HG03196 (cell line): ENCODE results near the gene MRPL39.
"Not testable (repeated sequence)": the region's sequence is repeated elsewhere in the genome, so short reads cannot be mapped to it uniquely, and the experiment has no call there.

Experiments
- ATAC-seq: cut with Tn5 transposase; IDR thresholded peaks from one replicate; pipeline ENCODE4 v1.9.1; 2021; ENCODE audit not compliant: unreplicated experiment

Gene MRPL39

DNA sequence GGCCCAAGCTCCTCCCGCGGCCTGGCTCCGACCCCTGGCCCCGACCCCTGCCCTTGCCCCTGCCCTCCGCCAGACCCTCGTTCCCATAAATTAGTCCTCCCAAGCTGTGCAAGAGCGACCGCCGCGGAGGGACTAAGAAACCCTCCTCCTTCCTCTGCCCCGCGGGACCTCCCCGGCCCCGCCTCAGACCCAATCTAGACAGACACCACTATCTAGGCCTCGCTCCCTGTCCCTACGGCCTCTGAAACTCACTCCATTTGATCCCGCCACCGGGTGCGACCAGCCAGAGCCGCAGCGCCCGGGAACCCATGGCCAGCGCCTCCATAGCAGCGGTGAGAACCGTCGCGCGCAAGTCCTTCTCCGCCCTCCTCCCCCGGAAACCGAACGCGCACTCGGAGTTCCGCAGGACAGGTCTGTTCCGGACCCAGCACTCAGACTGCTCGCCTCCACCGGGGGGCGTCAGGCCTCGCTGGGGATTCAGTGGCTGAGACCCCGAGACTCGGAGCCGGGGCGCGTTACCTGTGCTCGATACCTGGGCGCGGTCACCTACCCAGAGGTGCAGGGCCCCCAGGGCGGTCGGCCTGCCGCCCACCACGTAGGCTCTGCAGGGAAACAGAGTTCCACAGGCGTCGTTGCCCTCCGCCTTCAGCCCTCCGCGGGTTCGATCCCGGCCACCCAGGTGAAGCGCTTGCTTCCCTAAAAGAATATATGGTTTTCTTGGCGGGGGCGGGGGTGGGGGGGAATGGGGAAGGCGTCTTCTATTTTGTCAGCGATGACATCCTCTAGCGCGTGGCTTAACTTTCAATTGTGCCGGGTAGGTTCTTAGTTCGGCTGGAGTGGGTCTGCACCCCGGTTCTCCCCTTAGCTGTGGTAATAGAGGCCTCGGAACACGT, at the start of gene MRPL39:
MRPL39 (minus strand) TSS at position 331 of the 893 bp plus-strand sequence; CDS start at position 325, 6 bp downstream.
- ATAC-seq = peak; percentile 94

DNA sequence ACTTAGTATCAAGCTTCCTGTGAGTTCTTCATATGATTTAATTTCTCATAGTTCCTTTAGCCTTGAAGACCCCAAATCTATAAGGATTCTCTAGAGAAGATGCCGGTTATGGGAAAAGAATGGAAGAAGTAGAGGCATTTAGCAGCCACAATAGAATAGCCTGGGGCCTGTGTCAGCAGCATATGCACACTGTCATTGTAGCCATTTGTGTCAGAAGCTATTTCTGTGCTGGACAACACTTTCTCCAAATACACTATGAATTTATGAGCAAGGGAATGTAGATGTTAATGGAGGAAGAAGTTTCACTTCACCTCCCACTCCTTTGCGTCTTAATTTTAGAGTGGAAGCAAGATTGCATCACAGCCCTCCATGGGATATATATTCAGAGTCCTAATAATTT, 49.1 kb upstream of the MRPL39 start:
- ATAC-seq = no peak

DNA sequence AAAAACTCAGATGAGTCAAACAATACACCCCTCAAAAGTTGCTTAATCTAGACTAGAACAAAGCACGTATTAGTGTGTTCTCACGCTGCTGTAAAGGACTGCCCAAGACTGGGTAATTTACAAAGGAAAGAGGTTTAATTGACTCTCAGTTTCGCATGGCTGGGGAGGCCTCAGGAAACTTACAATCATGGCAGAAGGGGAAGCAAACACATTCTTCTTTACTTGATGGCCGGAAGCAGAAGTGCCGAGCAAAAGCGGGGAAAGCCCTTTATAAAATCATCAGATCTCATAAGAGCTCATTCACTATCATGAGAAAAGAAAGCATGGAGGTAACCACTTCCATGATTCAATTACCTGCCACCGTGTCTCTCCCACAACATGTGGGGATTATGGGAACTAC, 41.9 kb upstream of the MRPL39 start:
- ATAC-seq = no peak

DNA sequence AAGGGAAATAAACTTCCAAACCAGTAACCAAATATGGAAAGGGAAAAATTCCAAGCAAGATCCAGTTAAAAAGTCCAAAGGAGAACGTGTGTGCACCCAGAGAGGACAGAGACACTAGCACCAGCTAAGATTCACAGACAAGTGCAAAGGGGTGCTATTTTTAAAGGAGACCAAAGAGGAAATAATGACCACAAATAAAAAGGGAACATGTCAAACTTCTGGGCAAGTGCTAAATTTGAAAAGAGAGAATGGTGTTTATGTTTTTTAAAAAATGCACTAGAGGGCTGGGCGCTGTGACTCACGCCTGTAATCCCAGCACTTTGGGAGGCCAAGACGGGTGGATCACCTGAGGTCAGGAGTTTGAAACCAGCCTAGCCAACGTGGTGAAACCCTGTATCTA, 40.4 kb upstream of the MRPL39 start:
- no peak for ATAC-seq

DNA sequence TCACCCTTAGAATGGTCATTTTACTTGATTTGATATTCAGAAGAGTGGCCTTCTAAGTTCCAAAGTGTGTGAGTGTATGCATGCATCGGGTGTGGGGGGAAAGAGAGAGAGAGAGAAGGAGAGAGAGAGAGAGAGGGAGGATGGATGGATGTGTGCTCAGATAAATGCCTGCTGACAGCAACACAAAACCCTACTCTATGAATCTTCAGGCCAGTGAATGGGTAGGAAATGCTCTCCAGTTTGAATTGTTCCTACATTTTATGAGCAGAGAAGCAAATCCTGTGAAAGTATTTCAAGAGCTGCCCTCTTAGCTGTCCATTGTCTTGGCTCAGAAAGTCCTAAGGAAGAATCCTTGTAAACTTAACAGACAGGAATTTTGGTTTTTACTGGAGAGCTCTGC, 39.2 kb upstream of the MRPL39 start:
- ATAC-seq = no peak

DNA sequence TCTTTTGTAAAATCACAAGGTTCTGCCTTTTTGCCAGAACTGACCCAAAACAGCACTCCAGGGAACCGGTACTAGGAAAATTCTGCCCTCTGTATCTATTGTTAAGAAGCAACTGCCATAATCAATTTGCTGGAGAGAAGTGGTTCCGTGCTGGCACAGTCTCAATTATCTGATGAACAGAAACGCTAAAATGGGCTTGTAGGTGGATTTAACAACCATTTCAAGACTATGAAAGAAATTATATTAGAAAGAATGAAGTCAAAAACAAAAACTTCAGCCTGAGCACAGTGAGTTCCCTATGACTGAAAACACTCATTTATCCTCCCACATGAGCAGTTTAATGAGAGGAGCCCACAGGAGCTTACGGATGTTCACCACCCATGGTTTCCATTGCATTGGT, 36.2 kb upstream of the MRPL39 start:
- no peak for ATAC-seq

DNA sequence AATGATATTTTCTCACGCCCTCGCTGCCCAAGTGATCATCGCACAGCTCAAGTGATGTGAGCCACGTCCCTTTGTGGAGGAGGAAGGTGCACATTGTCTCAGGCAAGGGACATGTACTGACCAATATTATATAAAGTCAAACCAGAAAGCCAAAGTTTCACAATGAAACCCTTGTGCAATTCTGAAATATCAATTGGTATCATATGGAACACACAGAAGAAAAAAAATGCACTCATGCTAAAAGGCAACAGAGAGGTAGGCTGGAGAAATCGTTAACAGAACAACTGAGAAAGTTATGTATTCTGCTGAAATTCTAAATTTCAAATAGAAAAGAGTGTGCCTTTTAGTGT, 33.6 kb upstream of the MRPL39 start:
- ATAC-seq = no peak

DNA sequence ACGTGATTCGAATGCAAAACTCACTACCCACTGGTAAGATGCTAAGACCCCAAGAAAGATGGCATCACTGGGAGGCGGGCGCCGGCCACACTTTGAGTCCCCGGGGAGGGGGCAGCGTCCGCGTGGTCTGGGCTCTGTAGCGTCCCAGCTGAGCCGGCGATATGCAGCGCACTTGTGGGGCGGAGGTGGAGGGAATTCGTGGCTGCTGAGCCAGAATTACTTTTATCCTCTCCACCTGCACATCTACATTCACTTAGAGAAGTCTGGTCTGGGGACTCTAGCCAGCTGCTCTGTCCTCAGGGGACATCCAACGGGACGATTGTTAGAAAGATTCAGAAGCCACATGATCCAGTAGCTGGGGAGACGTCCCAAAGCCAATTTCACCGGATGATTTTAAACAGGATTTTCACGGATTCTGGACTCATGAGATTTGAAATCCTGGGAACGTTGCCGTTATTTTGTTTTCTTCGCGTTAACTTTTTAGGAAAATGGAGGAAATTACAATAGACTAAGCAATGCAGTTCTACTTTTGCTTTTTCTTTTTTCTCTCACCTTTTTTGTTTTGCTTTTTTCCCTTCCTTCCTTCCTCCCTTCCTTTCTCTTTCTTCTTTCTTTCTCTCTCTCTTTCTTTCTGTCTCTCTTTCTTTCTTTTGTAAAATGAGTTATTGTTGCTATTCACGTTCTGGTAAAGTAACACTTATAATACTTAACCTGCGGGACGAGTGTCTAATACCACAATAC, 33.1 kb upstream of the MRPL39 start:
- peak; percentile 28 for ATAC-seq

DNA sequence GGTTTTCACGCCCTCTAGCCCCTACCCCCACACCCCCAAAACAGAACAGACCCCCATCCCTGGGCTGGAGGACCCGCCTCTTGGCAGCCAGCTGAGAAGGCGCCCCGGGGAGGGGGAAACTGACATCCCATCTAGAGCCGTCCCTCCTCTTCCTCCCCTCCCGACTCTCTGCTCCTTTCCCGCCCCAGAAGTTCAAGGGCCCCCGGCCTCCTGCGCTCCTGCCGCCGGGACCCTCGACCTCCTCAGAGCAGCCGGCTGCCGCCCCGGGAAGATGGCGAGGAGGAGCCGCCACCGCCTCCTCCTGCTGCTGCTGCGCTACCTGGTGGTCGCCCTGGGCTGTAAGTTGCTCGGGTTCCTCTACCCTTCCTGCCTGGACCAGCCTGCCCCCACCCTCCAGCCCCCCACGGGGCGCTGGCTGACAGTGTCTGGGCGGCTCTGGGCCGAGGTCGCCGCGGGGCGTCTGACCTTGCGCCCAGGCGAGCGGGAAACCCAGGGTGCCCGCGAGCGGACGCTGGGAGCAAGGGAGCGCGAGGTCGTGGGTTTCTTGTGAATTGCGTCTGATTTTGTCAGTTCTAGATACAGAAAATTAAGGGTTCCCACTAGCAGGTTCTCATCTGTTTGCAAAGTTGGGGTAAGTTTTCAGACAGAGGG, 32.4 kb upstream of the MRPL39 start:
- ATAC-seq = peak; percentile 66

DNA sequence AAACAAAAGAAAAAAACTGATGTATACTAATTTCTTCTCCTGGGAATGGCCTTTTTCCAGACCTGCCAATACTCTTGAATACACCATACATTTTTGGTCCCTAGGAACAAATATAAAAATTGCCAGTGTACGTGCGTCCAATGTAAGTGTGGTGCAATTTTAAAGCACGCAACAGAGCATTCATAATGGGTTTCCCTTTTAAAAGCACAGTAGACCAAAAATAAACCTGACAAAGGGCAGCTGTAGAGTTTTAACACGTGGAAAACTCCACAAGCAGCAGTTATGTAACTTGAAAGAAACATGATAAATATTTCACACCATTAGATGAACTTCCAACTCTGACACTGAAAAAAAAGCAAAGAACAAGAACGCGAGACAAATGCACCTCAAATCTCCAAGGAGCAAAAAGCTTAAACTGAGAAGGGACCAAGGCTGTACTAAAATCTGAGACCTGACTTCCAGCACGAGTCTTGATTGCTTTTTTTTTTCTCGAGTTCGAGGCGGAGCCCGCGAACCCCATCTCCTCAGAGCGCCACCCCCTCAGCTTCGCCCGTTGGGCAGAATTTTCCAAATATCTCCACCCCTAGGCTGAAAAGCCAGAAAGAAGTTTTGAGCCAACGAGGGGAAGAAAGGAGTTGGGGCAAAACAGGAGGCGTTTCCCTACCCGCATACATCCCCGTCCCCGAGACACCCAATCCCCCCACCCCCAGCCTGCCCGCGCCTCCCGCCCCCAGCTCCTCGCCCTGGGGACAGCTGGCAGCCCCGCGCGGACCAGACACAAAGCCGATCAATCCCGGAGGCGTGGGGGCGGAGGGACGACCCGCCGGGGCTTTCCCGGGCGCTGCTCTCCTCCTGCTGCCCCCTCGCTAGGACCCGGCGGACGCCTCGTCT, 31.6 kb upstream of the MRPL39 start, which contains the start of gene JAM2:
JAM2 (plus strand) TSS at position 599 of the 891 bp plus-strand sequence. CDS start 564 bp downstream, outside the sequence.
- ATAC-seq = peak; percentile 49

DNA sequence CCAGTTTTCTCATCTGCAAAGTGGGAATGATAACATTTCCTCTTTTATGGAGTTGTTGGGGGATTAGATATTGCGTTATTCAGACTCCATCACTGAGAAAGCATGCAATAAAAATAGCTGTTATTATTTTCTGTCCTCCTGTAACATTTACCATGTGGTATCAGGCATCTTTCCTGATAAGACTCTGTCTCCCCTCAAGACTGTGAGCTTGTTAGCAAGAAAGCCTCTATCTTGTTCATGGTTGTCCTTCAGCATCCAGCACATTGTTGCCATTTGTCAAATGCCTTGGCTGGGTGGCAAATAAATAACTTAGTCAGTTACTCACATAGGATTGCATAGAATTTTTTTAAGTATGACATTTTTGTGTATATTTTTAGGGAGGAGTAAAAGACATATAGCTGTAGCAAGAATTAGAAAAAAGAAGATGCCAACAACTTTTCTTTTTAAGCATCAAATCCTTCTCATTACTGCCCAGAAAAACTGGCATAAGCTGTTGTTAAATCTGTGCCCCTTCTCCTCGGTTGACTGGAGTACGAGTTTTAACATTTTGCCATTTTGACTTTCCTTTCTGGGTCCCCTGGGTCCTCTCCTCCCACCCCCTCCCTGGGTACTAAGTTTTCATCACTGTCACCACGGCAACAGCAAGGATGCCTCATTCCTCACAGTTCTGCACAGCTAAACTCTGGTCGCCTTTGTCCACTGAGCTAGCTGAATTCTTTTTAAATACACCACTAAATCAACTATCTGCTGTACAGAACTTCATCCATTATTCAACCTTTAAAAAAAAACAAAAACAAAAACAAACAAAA, 30.8 kb upstream of the MRPL39 start:
- no peak for ATAC-seq

DNA sequence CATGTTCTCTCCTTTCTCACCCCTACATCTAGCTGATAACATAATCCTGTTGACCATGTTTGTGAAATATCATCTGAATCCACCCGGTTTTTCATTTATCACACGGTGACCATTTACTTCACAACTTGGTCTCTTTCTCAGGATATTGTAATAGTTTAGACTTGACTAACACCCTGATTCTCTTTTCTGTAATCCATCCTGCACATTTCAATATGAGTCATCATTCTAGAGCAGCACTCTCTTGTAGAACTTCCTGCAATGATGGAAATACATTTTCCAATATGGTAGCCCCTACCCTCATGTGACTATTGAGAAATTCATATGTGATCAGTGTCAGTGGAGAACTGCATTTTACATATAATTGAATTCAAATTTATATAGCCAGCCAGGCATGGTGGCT, 29.4 kb upstream of the MRPL39 start:
- ATAC-seq = no peak

DNA sequence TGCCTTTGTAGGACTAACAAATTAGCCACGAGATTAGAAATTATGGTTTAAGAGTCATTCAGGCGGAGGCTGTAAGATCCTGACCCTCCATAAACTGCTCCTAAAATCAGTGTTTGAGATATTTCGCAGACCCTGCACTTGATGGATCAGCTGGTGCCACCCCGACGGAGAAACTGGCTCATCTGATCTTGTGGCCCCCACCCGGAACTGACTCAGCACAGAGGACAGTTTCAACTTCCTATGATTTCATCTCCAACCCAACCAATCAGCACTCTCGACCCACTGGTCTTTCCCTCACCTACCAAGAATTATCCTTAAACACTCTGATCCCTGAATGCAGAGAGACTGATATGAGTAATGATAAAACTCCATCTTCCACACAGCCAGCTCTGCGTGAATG, 28.0 kb upstream of the MRPL39 start:
- no peak for ATAC-seq

DNA sequence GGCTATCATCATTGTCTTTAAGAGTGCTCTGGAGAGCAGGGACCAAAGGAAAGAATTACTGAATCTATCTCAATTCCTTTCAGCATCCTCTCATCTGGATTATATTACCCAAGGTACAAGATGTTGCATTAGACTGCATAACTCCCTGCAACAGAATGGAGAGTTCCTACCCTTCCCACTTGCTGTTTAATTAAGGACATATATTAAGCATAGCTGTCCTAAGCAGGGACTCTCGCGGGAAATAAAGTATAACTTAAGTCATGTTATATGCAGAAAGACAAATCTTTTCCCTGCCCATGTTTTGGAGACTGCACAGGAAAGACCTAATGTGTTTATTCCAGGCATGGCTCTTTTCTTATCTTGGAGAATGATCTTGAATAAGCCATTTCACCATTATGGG, 25.0 kb upstream of the MRPL39 start:
- no peak for ATAC-seq

DNA sequence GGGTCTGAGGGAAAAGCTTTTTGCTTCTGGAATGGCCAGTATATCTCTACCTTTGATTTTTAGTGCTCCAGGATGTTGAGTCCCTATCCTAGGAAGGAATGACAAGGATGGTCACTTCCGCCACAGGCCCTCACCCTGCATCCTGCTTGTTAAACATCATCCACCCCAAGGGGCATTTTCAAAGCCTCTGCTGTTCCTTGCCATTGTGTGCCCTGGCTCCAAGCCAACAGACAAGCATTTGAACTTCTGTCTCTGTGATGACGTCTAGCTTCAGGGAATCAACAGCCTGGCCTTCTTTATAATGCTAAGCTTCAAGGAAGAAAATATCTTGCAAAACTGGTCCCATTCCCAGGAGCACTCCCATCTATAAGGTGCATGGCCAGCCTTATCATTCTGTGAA, 19.5 kb upstream of the MRPL39 start:
- ATAC-seq = no peak

DNA sequence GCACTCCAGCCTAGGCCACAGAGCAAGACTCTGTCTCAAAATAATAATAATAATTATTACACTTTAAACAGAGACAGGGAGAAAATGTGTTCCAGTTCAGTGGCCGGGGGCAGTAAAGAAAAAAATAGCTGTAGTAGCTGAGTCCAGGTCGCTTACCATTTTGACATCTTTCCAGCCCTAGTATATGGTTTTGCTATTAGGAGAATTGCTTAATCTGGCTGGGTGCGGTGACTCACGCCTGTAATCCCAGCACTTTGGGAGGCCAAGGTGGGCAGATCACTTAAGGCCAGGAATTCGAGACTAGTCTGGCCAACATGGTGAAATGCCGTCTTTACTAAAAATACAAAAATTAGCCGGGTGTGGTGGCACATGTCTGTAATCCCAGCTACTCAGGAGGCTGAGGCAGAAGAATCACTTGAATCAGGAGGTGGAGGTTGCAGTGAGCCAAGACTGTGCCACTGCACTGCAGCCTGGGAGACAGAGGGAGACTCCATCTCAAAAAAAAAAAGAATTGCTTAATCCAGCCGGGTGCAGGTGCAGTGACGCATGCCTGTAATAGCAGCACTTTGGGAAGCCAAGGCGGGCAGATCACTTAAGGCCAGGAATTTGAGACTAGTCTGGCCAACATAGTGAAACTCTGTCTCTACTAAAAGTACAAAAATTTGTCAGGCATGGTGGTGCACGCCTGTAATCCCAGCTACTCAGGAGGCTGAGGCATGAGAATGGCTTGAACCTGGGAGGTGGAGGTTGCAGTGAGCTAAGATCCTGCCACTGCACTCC, 18.7 kb upstream of the MRPL39 start:
- ATAC-seq = not testable (repeated sequence)

DNA sequence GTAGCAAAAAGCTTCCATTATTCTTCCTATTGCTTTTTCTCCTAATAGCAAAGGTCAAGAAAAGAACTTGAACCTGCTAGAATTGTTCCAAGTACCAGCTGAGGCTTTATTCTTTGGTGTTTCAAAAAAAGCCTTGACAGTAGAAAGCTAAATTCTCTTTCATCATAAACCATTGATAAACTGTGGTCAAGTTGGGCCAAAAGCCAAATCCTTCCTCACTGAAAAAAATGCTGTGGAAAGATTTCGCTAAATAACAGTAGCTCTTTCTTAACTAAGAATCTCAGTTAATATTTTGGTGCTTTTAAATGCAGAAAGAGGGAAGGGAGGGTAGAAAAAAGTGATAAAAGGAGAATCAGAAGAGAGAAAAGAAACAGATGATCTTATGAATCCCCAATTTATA, 17.8 kb upstream of the MRPL39 start:
- no peak for ATAC-seq

DNA sequence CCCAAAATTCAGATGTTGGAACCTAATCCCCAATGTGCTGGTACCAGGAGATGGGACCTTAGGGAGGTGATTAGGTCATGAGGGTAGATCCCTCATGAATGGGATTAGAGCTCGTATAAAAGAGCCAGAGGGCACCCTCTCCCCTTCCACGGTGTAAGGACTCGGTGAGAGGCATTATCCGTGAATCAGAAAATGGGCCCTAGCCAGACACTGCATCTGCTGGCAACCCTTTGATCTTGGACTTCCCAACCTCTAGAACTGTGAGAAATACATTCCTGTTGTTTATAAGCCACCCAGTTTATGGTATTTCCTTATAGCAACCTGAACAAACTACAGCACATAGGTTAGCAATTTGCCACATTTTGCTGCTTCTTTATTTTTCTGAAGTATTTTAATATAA, 17.2 kb upstream of the MRPL39 start:
- no peak for ATAC-seq

DNA sequence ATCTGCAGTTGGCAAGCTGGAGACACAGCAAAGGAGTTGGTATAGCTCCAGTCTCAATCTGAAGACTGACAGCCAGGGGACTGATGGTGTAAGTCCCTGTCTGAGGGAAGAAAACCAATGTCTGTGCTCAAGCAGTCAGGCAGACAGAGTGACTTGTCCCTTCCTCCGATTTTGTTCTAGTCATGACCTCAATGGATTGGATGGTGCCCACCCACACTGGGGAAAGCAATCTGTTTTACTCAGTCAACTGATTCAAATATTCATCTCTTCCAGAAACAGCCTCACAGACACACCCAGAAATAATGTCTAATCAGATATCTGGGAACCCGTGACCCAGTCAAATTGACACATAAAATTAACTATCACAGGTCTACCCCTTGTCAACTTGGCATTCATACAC, 11.9 kb upstream of the MRPL39 start:
- ATAC-seq = no peak
